SU-DHL-6 (cell line): ENCODE results near the gene POMP.

Experiments used
- H2AFZ ChIP-seq: fragments of 200-600 bp; sonication (generic); 2 replicates; pipeline ENCODE4 v1.6.1; 2014; ENCODE audit warnings: low read depth, mild to moderate bottlenecking, moderate library complexity, mixed read lengths, antibody characterized with exemption, low read length; ENCODE audit not compliant: severe bottlenecking
- H3F3A ChIP-seq: fragments of 200-600 bp; shearing (Covaris generic); 2 replicates; pipeline ENCODE4 v1.6.0; 2016; ENCODE audit warnings: antibody characterized with exemption, mild to moderate bottlenecking; ENCODE audit not compliant: insufficient read depth
- H3K27ac ChIP-seq: fragments of 200-600 bp; sonication (generic); 2 replicates; pipeline ENCODE4 v1.5.1; 2016; ENCODE audit warnings: low read depth, mild to moderate bottlenecking, low read length, moderate library complexity, mixed read lengths
- H3K27me3 ChIP-seq: fragments of 200-600 bp; sonication (generic), shearing (Covaris generic); 2 replicates; pipeline ENCODE4 v1.6.0; 2014; ENCODE audit warnings: mild to moderate bottlenecking, low read length
- H3K36me3 ChIP-seq: fragments of 200-600 bp; sonication (generic); 2 replicates; pipeline ENCODE4 v1.6.1; 2014; ENCODE audit warnings: mild to moderate bottlenecking, low read length, mixed read lengths
- H3K4me2 ChIP-seq: fragments of 300-600, 200-600 bp; shearing (Covaris generic), sonication (generic); 2 replicates; pipeline ENCODE4 v1.6.0; 2014; ENCODE audit warnings: low read length, low read depth, mild to moderate bottlenecking; ENCODE audit not compliant: poor library complexity, severe bottlenecking
- H3K4me3 ChIP-seq: fragments of 200-600 bp; sonication (generic); 2 replicates; pipeline ENCODE4 v1.5.1; 2014; ENCODE audit warnings: antibody characterized with exemption, low read length, mild to moderate bottlenecking, mixed read lengths; ENCODE audit not compliant: insufficient read depth, poor library complexity, severe bottlenecking
- H3K79me2 ChIP-seq: fragments of 200-600 bp; sonication (generic); 2 replicates; pipeline ENCODE4 v1.6.1; 2014; ENCODE audit warnings: mild to moderate bottlenecking, low read length, moderate library complexity; ENCODE audit not compliant: insufficient read depth
- H3K9ac ChIP-seq: fragments of 200-600 bp; sonication (generic); 2 replicates; pipeline ENCODE4 v1.7.0; 2014; ENCODE audit warnings: mild to moderate bottlenecking, low read length
- H3K9me2 ChIP-seq: fragments of 200-600 bp; sonication (generic); replicated peaks from 2 replicates; pipeline ENCODE4 v1.6.1; 2014; ENCODE audit warnings: low read length; ENCODE audit not compliant: insufficient read depth
- H3K9me3 ChIP-seq: fragments of 200-600 bp; sonication (generic); 2 replicates; pipeline ENCODE4 v1.6.1; 2014; ENCODE audit warnings: low read length, mixed read lengths; ENCODE audit not compliant: insufficient read depth
- H4K20me1 ChIP-seq: fragments of 200-600 bp; sonication (generic); 2 replicates; pipeline ENCODE4 v1.6.1; 2014; ENCODE audit warnings: low read depth, mild to moderate bottlenecking, antibody characterized with exemption, low read length, moderate library complexity, mixed read lengths
- CTCF ChIP-seq: fragments of 200-600 bp; sonication (generic); IDR thresholded peaks from one replicate; pipeline ENCODE4 v1.5.1; 2017; ENCODE audit warnings: antibody characterized with exemption, mild to moderate bottlenecking, low read length, moderate library complexity; ENCODE audit not compliant: insufficient read depth, poor library complexity, severe bottlenecking
- EZH2phosphoT487 ChIP-seq: fragments of 200-600 bp; sonication (generic), shearing (Covaris generic); conservative IDR thresholded peaks from 2 replicates; pipeline ENCODE4 v1.6.1; 2018; ENCODE audit warnings: mild to moderate bottlenecking, antibody characterized with exemption, low read length, moderate library complexity, mixed read lengths

The POMP gene

GRCh38 chr13:28630869-28631268, 28.1 kb upstream of the POMP start:
- Histone ChIP-seq H3K79me2 (no peaks in the 10 kb centered on the region), H4K20me1 (no peaks in the 10 kb centered on the region), H3K9me2 (no peaks in the 10 kb centered on the region), H3K9me3 (no peaks in the 10 kb centered on the region), H2AFZ (no peak overlapping the region), H3K4me2 (no peak overlapping the region), H3K9ac (no peak overlapping the region), H3K27ac (no peak overlapping the region), H3F3A (no peaks in the 10 kb centered on the region), H3K27me3 (no peaks in the 10 kb centered on the region), H3K4me3 (no peak overlapping the region), H3K36me3 (no peaks in the 10 kb centered on the region)
- TF ChIP-seq CTCF (no peak), EZH2phosphoT487 (no peak)

DNA sequence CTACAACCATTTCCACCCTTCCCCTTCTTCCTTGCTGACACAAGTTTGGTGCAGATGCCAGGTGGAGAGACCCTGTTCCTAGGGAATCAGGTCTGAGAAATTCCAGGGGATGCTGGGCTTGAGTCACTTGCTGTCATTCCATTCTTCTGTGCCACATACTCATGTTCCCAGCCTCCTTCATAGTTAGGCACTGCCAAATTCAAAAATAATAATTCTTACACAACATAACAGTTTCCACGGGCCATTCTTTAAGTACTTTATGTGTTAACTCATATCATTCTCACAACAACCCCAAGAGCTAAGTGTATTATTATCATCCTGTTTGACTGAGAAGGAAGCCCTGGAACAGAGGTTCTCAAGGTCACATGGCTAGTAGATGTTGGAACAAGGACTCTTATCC, 27.1 kb upstream of the POMP start:
- Histone ChIP-seq H3K9me3 (no peaks in the 10 kb centered on the region), H3K9ac (no peak overlapping the region), H2AFZ (no peak overlapping the region), H3F3A (no peaks in the 10 kb centered on the region), H4K20me1 (no peaks in the 10 kb centered on the region), H3K4me3 (no peak overlapping the region), H3K27me3 (no peaks in the 10 kb centered on the region), H3K4me2 (no peak overlapping the region), H3K79me2 (no peaks in the 10 kb centered on the region), H3K36me3 (no peaks in the 10 kb centered on the region), H3K9me2 (no peaks in the 10 kb centered on the region), H3K27ac (no peak overlapping the region)
- TF ChIP-seq CTCF (no peak), EZH2phosphoT487 (no peak)

DNA sequence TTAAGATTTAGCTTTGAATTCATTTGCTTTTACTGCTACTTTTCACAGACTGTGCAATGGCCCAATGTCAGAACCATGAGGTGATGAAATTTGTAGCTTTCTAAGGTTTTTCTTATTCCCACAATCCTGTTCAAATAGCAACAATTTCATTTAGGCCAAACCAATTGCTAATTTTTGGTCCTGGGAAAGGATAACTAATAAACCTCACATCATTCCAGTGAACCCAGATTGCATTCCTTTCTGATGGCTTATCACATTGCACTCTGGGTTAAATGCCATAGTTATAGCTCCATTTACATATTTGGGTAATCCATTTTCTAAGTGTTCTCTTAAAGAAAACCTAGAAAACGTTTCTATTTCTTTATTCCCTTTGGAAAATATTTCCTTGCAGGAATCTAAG, 22.9 kb upstream of the POMP start:
- H3F3A ChIP-seq = peaks cover 3% of the 10 kb centered on the region; the same call in 1 of the 2 replicates
- no peaks in the 10 kb centered on the region for H3K9me2 ChIP-seq
- no peaks in the 10 kb centered on the region for H3K27me3 ChIP-seq
- H3K4me2 ChIP-seq = no peak overlapping the region
- no peaks in the 10 kb centered on the region for H3K36me3 ChIP-seq
- no peaks in the 10 kb centered on the region for H4K20me1 ChIP-seq
- H3K79me2 ChIP-seq = no peaks in the 10 kb centered on the region
- H3K27ac ChIP-seq = no peak overlapping the region
- no peak overlapping the region for H3K4me3 ChIP-seq
- TF ChIP-seq CTCF (no peak), EZH2phosphoT487 (no peak)
- H3K9me3 ChIP-seq = no peaks in the 10 kb centered on the region
- no peak overlapping the region for H3K9ac ChIP-seq
- H2AFZ ChIP-seq = no peak overlapping the region
